Right lobe of liver (tissue), 6 donors: ENCODE measurements around the gene TGFBR3. TPM values are rescaled to one million over a fixed set of nuclear protein-coding genes. Genes with fewer than 3 reads are reported as not detected.

Source experiments
- ATAC-seq, 4 donors: fragments of 200-7000 bp; cut with Tn5 transposase; one replicate each; pipeline ENCODE4 v1.9.1; 2020; ENCODE audit warnings: mild to moderate bottlenecking in 4 of 4, moderate library complexity in 4 of 4
- DNase-seq, 3 donors: peaks; one replicate each; pipeline ENCODE4 v3.0.0-alpha.2; 2020
- H3K27ac ChIP-seq, 3 donors: fragments of 200-600 bp; one replicate each; pipeline ENCODE4 v1.8.0; 2022
- H3K27me3 ChIP-seq, 2 donors: fragments of 200-600 bp; one replicate each; pipeline ENCODE4 v1.8.0; 2022
- H3K36me3 ChIP-seq, 4 donors: fragments of 200-600 bp; sonication (generic) in 1 of 4; one replicate each; pipeline versions ENCODE4 v1.5.1 to v1.8.0; 2017 to 2022; ENCODE audit warnings: control low read depth in 1 of 4
- H3K4me1 ChIP-seq, 4 donors: fragments of 200-600 bp; sonication (generic) in 1 of 4; one replicate each; pipeline versions ENCODE4 v1.5.1 to v1.8.0; 2017 to 2022; ENCODE audit warnings: control low read depth in 1 of 4
- H3K4me3 ChIP-seq, 3 donors: fragments of 200-600 bp; one replicate each; pipeline ENCODE4 v1.8.0; 2022
- H3K9me3 ChIP-seq, 4 donors: fragments of 200-600 bp; sonication (generic) in 1 of 4; one replicate each; pipeline versions ENCODE4 v1.5.1 to v1.8.0; 2017 to 2022; ENCODE audit warnings: control low read depth in 1 of 4
- CTCF ChIP-seq, 4 donors: fragments of 200-600 bp in 3 of 4; fragments of 450-650 bp in 1 of 4; IDR thresholded peaks; one replicate each; pipeline versions ENCODE4 v1.5.1 to v1.8.0; 2016 to 2022; ENCODE audit warnings: antibody characterized with exemption in 4 of 4, mild to moderate bottlenecking in 2 of 4
- POLR2A ChIP-seq: fragments of 450-650 bp; IDR thresholded peaks from one replicate; pipeline ENCODE4 v1.6.1; 2017; ENCODE audit warnings: antibody characterized with exemption, mild to moderate bottlenecking
- WGBS: methylation state at CpG from one replicate; pipeline ENCODE4 v1.1.6; 2018; ENCODE audit warnings: low coverage, low lambda C conversion rate; ENCODE audit not compliant: insufficient coverage; ENCODE audit errors: missing lambda C conversion rate; 5-methylcytosine and 5-hydroxymethylcytosine counted together
- intact Hi-C, 2 donors: fragments of 100-400 bp; cut with DNase I; formaldehyde crosslinking; loops; one replicate each; pipeline versions ENCODE4 v1.11.2 to v1.14.1; 2022
- total RNA-seq, 6 experiments: library from RNA; depleted of rRNA in 2 of 6; stranded (reverse); fragments of >200 nt in 2 of 6; fragmentation: NEBNext Ultra II Directional in 3 of 6; extraction: Animal tissue kit (Norgen Biotek cat#: 25700) in 3 of 6; gene quantifications; one replicate each; pipeline versions ENCODE4 v1.1.0 to v1.2.4, GENCODE V29; 2016 to 2023
- donor health status: DM: no; HTN: yes; CAD: no.
- donor health status: DM: no; HTN: no; CAD: no.
- donor health status: DM: no; HTN: no; CAD: no.
- donor health status: DM: no; HTN: yes; CAD: no.
- donor health status: DM: no; HTN: yes; CAD: no.

TGFBR3 gene
- total RNA-seq, 6 experiments from 2014 or later: 9.0 to 32.3 (median 18.1) TPM

GRCh38 chr1:91697861-91698260, 188.1 kb downstream of the TGFBR3 start:
- WGBS: 41% methylated on average over 2 of the region's 2 CpGs
- no peak overlapping the region for H3K4me3 ChIP-seq
- no peaks in the 10 kb centered on the region for H3K27me3 ChIP-seq
- intact Hi-C loops: no loop called here
- H3K27ac ChIP-seq: peak overlapping the region in 1 of 3 donors; percentile 2
- no peak for ATAC-seq
- H3K4me1 ChIP-seq: no peaks in the 10 kb centered on the region
- TF ChIP-seq POLR2A (no peak), CTCF (IDR thresholded peaks at IDR 0.05) (no peak)
- peaks cover 0 to 9% (median 2%) of the 10 kb centered on the region in 4 donors for H3K36me3 ChIP-seq
- DNase-seq: no peak
- no peaks in the 10 kb centered on the region for H3K9me3 ChIP-seq

DNA sequence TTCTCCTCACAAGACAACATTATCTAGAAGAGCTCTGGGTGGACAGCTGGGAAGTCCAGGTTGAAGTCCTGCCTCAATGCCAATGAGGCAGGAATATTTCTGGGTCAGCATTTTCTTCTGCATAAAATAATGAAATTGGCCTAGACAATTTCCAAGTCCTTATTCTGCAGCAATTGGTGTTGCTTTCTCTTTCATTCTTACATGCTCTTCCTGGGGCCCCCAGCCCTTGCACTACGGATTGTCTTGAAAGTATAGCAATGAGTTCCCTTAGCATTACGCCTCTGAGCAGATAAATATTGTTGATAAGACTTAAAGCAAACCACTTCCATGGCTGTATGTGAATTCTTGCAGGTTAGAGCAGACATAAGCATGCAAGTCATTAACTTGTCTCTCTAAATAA, 188.5 kb downstream of the TGFBR3 start:
- Histone ChIP-seq H3K27me3 (no peaks in the 10 kb centered on the region), H3K4me1 (no peaks in the 10 kb centered on the region), H3K27ac (peak overlapping the region in 1 of 3 donors; percentile 2), H3K9me3 (no peaks in the 10 kb centered on the region), H3K36me3 (peaks cover 0 to 9% (median 2%) of the 10 kb centered on the region in 4 donors), H3K4me3 (no peak overlapping the region)
- ATAC-seq: peak in 3 of 4 donors; percentile 29 to 66 (median 31)
- TF ChIP-seq CTCF (IDR thresholded peaks at IDR 0.05) (no peak), POLR2A (no peak)
- intact Hi-C loops: no loop called here
- no peak for DNase-seq
- 29% methylated on average over 2 of the region's 2 CpGs for WGBS

DNA sequence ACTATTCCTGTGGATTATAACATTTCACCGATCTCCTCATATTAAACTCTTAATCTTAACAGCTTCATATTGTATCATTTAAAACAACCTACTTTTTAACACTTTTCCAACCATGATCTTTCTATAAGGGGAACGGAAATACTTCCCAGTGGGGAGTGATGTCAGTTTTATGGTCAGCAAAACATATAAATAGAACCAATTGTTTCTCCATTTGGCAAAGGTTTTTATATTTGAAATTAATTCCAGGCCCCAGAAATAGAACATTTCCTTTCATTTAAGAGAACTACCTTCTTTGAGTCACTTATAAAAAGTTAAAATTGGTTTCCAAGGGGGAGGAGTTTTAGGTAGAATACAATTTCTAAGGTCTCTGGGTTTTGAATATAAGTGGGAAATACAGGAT, 189.6 kb downstream of the TGFBR3 start:
- no peaks in the 10 kb centered on the region for H3K4me1 ChIP-seq
- peaks cover 0 to 9% (median 2%) of the 10 kb centered on the region in 4 donors for H3K36me3 ChIP-seq
- H3K4me3 ChIP-seq: no peak overlapping the region
- H3K27ac ChIP-seq: no peak overlapping the region
- intact Hi-C loops: no loop called here
- no peaks in the 10 kb centered on the region for H3K27me3 ChIP-seq
- no peaks in the 10 kb centered on the region for H3K9me3 ChIP-seq
- no peak for DNase-seq
- ATAC-seq: no peak
- 74% methylated on average over 2 of the region's 2 CpGs for WGBS
- TF ChIP-seq CTCF (IDR thresholded peaks at IDR 0.05) (no peak), POLR2A (no peak)

DNA sequence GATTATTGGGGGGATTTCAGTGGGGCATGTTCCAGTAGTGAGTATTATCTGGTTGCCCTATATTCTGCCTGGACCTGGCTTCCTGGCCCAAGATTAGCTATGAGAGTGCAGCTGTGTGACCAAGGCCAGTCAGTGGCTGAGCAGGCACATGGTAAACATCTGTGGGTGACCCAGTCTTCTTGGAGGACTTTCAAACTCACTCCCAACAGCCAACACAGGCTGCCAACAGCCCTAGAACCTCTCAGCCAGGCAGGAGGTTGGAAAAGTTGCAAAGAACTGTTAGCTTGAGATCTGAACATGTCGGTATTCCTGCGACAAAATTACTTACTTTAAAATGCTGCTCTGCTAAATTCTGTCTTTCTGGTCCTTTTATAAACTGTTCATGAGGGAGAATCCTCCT, 192.4 kb downstream of the TGFBR3 start:
- no peaks in the 10 kb centered on the region for H3K27me3 ChIP-seq
- H3K4me3 ChIP-seq: no peak overlapping the region
- TF ChIP-seq CTCF (IDR thresholded peaks at IDR 0.05) (no peak), POLR2A (no peak)
- H3K4me1 ChIP-seq: no peaks in the 10 kb centered on the region
- no peak for DNase-seq
- intact Hi-C loops: no loop called here
- no peak overlapping the region for H3K27ac ChIP-seq
- H3K9me3 ChIP-seq: no peaks in the 10 kb centered on the region
- 92% methylated on average over 2 of the region's 2 CpGs for WGBS
- H3K36me3 ChIP-seq: peaks cover 0 to 9% (median 2%) of the 10 kb centered on the region in 4 donors
- ATAC-seq: peak; percentile 12 to 71 (median 30)

GRCh38 chr1:91691525-91691924, 194.4 kb downstream of the TGFBR3 start:
- Histone ChIP-seq H3K4me1 (no peaks in the 10 kb centered on the region), H3K36me3 (peaks cover 0 to 9% (median under 1%) of the 10 kb centered on the region in 4 donors), H3K4me3 (no peak overlapping the region), H3K9me3 (no peaks in the 10 kb centered on the region), H3K27me3 (no peaks in the 10 kb centered on the region), H3K27ac (no peak overlapping the region)
- DNase-seq (no peak), ATAC-seq (no peak)
- 86% methylated on average over 4 of the region's 4 CpGs for WGBS
- TF ChIP-seq POLR2A (no peak), CTCF (IDR thresholded peaks at IDR 0.05) (no peak)
- intact Hi-C loops: no loop called here
